OCI-M1 (cell line): ENCODE data around the gene HDAC11.

Experiments used
- DNase-seq: peaks from one replicate; lab custom pipeline; 2025; lab: John Stamatoyannopoulos, UW

Gene HDAC11

DNA sequence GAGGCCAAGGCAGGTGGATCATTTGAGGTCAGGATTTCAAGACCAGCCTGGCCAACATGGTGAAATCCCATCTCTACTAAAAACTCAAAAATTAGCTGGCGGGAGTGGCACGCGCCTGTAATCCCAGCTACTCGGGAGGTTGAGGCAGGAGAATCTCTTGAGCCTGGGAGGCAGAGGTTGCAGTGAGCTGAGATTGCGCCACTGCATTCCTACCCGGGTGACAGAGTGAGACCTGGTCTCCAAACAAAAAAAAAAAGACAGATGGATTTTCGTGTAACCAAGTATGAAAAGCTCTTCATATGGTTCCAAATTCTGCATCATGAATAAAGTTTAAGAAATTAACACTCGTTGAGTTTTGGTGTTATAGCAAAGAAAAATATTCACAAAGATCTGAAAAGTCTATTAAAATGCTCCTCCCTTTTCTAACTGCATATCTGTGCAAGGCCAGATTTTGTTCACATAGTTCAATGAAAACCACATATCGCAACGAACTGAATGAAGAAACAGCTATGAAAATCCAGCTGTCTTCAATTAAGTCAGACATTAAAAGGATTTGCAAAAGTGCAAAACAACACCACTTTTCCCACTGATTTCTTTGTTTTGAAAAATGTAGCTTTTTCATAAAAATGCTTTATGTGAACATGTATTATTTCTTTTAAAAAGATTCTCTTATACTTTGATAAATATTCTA, 45.0 kb downstream of the HDAC11 start:
- no peak for DNase-seq

DNA sequence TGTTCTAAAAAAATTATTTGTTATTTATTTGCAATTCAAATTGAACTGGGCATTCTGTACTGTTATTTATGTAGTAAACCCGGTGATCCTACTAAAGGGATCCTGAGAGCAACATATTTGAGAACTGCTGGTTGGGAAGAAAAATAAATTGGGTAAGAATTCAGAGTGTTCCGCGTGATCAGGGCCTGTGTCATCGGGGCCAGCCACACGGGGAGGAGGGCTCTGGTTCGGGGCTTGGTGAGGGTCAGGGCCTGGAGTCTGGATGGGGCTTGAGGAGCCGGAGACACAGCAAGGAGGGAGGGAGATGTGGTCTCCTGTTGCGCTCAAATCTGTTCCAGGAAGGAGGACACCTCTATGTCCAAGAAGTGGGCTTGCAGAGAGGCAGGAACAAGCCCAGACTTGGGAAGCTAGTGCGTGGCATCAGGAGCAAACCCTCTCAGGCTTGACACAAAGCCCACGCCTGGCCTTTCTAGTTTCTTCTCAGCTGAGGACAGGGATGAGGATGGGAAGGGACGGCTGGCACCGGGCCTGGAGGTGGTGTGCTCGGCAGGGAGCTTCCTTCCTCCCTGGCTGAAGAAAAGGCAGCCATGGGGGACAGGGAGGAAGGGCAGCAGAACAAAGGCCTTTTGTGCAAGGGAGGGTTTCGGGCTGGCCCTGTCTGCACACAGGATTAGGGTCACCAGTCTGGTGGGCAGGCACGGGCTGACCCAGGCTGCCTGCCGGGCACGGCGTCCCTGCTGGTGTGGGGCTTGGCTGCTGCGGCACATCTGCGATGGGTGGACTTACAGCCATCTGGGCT, 45.9 kb downstream of the HDAC11 start:
- no peak for DNase-seq

DNA sequence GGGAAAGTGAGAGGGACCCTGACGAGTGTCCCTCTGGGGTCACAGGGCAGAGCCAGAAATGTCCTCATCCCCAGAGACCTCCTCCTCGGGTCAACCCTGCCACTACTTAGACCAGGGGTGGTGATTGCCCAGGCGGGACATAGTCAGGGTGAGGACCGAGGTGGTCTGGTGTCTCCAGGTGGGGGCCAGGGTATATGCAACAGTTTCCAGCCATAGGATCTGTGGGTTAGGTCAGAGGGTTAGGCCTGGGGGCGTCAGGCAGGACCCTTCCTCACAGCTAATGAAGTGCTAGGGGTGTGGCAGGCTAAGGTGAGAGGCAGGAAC, 46.5 kb downstream of the HDAC11 start:
- DNase-seq: no peak

DNA sequence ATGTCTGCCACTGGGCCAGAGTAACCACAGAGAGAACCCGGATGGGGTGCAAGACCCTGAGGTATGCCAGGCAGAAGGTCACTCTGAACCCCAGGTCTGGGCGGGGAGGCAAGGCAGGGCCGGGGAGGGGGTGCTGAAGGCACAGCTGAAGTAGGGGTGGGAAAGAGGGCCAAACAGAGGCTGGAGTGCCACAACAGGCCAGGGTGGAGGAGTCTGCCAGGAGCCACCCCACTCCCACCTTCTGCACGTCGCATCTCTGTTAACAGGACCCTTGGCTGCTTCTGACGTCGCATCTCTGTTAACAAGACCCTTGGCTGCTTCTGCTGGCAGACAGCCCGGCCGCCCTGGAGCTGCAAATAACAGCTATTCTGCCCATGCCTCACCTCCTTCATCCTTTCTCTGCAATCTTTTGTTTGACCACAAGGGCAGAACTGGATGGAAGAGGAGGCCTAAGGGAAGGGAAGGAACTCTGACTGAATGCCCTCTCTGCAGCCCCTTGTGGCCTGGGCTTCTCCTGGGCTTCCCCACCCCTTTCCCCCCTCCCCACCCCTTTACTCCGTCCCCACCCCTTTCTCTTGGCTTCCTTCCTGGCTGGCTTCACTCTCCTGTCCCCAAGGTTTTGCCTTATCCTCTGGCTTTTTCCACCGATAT, 48.2 kb downstream of the HDAC11 start:
- no peak for DNase-seq

GRCh38 chr3:13529196-13530112, 49.3 kb downstream of the HDAC11 start:
- DNase-seq: no peak

DNA sequence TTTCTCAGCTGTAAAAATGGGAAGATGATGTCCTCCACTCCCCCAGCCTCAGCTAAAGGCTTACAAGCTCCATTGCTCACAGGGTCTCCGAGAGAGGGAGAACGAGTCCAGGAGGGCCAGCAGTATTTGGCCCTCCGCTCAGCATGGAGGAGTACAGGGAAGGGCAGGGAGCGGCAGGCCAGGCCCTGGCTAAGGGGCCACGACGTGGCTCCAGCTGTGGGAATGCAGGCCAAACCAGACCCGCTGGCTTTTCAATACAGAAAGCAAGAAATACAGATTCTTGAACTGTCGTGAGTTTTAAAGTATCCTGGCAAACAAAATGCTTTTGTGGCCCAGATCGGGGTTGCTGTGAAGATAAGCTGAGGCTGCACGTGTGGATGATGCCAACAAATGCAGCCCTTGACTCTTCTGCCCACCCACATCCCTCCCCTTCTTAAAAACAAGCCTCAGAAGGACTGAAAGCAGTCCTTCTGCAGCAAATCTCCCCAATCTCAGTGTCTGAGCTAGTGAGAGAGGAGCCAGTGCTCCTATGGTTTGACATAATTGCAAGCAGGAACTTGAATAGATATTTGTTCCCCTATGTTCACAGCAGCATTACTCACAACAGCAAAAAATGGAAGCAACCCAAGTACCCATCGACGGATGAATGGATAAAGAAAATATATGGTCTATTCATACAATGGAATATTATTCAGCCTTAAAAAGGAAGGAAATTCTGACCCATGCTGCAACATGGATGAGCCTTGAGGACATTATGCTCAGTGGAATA, 50.3 kb downstream of the HDAC11 start:
- DNase-seq: no peak

DNA sequence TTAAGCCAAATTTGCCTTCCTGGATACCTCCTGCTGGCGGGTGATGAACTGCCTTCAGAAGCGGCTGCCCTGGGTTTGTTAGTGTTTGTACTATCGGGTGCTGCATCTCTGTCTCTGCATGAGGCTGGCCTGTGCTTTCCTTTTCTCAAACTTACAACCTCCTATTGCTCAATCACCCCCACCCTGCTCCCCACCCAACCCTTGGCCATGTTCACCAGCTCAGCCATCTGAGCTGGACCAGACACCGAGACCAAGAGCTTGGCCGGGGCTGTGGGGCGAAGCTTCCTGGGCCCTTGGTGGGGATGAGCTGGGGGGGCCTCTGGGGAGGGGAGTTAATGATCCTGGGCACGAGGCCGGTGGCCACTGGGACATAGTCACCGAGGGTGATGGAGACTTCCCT, 52.0 kb downstream of the HDAC11 start:
- no peak for DNase-seq

- no peak for DNase-seq
Observed at GRCh38 chr3:13532631-13533030, 52.5 kb downstream of the HDAC11 start.

GRCh38 chr3:13533885-13534301, 53.8 kb downstream of the HDAC11 start:
- no peak for DNase-seq

DNA sequence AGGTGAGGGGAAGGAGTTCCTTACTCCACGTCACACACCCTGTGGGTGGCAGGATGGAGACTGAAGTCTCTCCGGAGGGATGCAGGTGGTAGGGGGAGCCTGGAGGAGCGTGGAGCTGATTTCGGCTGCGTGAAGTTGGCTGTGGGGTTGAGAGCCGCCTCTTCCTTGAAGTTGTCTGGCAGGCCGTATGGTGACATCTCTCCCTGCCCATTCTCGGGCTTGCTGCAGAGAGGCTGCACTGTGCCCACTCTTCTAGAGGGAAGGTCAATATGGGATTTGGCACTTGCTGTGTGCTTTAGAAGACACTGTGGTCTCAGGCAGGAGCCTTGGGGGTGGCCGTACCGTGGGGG, 55.4 kb downstream of the HDAC11 start:
- no peak for DNase-seq

- DNase-seq: no peak
Observed at GRCh38 chr3:13535905-13536304, 55.8 kb downstream of the HDAC11 start.

GRCh38 chr3:13536432-13536831, 56.3 kb downstream of the HDAC11 start:
- DNase-seq: no peak

GRCh38 chr3:13536832-13537231, 56.7 kb downstream of the HDAC11 start:
- no peak for DNase-seq

GRCh38 chr3:13537244-13537908, 57.3 kb downstream of the HDAC11 start:
- DNase-seq: no peak

DNA sequence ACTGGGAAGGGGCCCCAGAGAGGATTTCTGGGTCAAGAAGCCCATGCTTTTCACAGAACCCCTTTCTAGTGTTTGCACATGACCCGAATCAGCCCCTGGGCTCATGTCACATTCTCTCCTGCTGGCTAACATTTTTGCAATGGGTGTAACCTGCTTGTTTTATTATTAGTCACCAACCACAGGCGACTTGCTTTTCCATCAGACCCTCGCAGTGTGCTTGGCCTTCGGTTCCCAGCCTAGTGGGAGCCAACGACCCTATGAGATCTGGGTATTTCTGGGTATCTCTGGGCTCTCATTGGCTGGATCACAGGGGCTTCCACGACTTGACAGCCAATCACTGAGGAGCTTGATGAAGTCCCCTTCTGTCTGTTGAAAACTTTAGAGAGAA, 57.8 kb downstream of the HDAC11 start:
- DNase-seq: no peak

DNA sequence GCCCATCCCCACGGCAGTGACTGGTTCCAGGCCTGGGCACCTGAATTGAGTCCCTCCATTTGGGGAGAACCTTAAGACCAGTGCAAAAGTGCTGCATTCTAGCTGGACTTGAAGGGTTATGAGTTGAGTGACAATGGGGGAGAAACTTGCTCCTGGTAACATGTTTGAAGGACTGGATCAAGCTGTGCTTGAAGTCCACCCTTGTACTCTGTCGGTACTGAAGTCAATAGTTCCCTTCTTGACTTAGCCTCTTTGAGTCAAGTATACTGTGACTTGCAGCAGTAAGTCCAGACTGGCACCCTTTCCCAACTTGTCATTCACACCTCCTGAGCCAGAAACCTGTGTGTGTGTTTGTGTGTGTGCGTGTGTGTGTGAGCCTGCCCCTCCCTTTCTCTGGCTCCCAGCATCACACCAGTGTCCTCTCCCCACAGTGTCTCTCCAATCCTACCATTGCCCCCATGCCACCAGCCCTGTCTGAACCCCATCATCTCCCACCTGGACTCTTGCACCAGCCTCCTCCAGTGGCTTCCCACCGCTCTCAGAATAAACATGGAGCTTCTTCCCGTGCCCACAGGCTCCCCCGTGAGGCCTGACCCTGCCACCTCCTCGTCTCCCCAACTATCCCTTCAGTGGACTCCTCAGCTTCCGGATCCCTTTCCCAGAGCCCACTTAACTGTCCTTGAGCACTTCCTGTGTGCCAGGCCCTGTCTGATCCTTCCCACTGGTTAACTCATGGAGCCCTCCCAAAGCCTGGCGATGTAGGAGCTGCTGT, 58.6 kb downstream of the HDAC11 start:
- DNase-seq: no peak

- no peak for DNase-seq
Observed at GRCh38 chr3:13539292-13539638, 59.2 kb downstream of the HDAC11 start.

DNA sequence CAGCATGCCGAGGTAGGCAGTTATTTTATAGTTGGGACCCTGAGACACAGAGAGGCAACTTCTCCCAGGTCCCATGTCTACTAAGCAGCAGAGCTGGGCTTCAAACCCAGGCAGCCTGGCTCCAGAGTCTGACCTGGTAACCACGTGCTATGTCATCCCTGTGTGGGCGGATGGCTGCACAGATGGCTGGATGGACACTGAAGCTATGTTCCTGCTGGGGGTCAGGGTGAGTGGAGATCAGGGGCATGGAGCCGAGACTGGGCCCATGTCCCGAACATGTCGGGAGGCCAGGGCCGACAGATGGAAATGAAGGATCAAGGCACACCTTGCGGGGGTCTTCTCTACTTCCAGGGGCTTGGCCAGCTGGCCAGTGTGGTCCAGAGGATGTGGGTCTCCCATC, 59.6 kb downstream of the HDAC11 start:
- no peak for DNase-seq

GRCh38 chr3:13540297-13540995, 60.3 kb downstream of the HDAC11 start:
- DNase-seq: no peak

- DNase-seq: no peak
Observed at GRCh38 chr3:13541691-13542090, 61.6 kb downstream of the HDAC11 start.
